ENCODE data around the gene RAPGEF4. TPM values are rescaled to one million over a fixed set of nuclear protein-coding genes. Genes with fewer than 3 reads are reported as not detected.
A peak's percentile ranks its signal among the peaks of the same experiment; 100 is the strongest.

RAPGEF4 gene
- total RNA-seq, 6 experiments from 2014 or later = 9.5 to 18.4 (median 14.7) TPM

GRCh38 chr2:172947461-172948153 is 212.0 kb downstream of the RAPGEF4 start:
- Histone ChIP-seq H3K36me3 (no peaks in the 10 kb centered on the region), H3K4me1 (peaks cover 0 to 33% (median 15%) of the 10 kb centered on the region in 4 donors), H3K27ac (no peak overlapping the region), H3K4me3 (no peak overlapping the region), H3K9me3 (no peaks in the 10 kb centered on the region), H3K27me3 (no peaks in the 10 kb centered on the region)
- TF ChIP-seq, protein P1, sequence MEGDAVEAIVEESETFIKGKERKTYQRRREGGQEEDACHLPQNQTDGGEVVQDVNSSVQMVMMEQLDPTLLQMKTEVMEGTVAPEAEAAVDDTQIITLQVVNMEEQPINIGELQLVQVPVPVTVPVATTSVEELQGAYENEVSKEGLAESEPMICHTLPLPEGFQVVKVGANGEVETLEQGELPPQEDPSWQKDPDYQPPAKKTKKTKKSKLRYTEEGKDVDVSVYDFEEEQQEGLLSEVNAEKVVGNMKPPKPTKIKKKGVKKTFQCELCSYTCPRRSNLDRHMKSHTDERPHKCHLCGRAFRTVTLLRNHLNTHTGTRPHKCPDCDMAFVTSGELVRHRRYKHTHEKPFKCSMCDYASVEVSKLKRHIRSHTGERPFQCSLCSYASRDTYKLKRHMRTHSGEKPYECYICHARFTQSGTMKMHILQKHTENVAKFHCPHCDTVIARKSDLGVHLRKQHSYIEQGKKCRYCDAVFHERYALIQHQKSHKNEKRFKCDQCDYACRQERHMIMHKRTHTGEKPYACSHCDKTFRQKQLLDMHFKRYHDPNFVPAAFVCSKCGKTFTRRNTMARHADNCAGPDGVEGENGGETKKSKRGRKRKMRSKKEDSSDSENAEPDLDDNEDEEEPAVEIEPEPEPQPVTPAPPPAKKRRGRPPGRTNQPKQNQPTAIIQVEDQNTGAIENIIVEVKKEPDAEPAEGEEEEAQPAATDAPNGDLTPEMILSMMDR (IDR thresholded peaks at IDR 0.05) = no peak
- no peak for TF ChIP-seq POLR2A (IDR thresholded peaks at IDR 0.05)
- ATAC-seq = no peak
- no peak for DNase-seq
- 82% methylated on average over 3 of the region's 3 CpGs for WGBS (ENCODE audit: insufficient coverage, low coverage, low lambda C conversion rate, missing lambda C conversion rate)
- intact Hi-C loops (cut with DNase I) = no loop called here

- DNase-seq (no peak), ATAC-seq (peak; percentile 83 to 88 (median 86))
- intact Hi-C loops (cut with DNase I) = no loop called here
- TF ChIP-seq, protein P1 (IDR thresholded peaks at IDR 0.05) = no peak
- peak; percentile 59 for TF ChIP-seq POLR2A (IDR thresholded peaks at IDR 0.05)
- Histone ChIP-seq H3K27me3 (no peaks in the 10 kb centered on the region), H3K27ac (peak overlapping the region; percentile 48 to 88 (median 62)), H3K36me3 (no peaks in the 10 kb centered on the region), H3K4me3 (no peak overlapping the region), H3K4me1 (peaks cover 0 to 33% (median 15%) of the 10 kb centered on the region in 4 donors), H3K9me3 (no peaks in the 10 kb centered on the region)
These were observed 213.9 kb downstream of the RAPGEF4 start for GRCh38 chr2:172949522-172949921.

DNA sequence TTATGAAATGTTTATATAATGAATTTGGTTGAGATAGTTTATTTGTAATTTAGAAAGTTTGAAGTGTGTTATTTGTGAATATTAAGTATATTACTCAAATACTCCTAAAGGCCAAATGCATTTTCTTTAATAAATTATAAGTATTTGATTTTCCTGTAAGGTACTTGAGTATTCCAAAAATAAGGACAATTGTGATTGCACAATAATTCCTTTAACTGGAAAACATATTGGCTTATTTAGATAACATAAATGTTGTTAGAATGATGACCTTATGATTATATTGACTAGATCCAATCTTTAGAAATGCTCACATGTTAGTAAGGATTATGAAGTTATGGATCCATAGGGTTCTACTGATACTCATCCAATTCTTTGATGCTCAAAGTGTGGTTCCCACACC is 214.9 kb downstream of the RAPGEF4 start:
- intact Hi-C loops (cut with DNase I) = no loop called here
- peaks cover 0 to 24% (median 11%) of the 10 kb centered on the region in 4 donors for H3K4me1 ChIP-seq
- H3K27me3 ChIP-seq = no peaks in the 10 kb centered on the region
- no peaks in the 10 kb centered on the region for H3K9me3 ChIP-seq
- H3K36me3 ChIP-seq = no peaks in the 10 kb centered on the region
- TF ChIP-seq, protein P1 (IDR thresholded peaks at IDR 0.05) = no peak
- no peak for TF ChIP-seq POLR2A (IDR thresholded peaks at IDR 0.05)
- DNase-seq (no peak), ATAC-seq (no peak)
- peak overlapping the region in 1 of 3 donors; percentile 88 for H3K27ac ChIP-seq
- no peak overlapping the region for H3K4me3 ChIP-seq

DNA sequence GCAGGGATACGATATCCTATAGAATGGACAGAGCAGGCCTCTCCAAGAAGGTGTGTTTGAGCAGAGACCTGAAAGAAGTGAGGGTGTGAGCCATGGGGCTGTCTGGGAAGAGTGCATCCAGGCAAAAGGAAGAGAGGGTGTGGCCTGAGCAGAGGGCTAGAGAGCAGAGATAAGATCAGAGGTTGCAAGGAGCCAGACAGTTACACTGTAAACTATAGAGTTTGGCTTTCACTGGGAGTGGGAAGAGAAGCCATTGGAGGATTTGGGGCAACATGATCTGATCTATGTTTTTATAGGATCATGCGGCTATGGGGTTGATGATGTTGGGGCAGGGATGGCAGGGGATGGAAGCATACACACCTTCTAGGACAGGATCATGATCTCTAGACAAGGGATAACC is 215.9 kb downstream of the RAPGEF4 start:
- intact Hi-C loops (cut with DNase I) = no loop called here
- Histone ChIP-seq H3K36me3 (no peaks in the 10 kb centered on the region), H3K9me3 (no peaks in the 10 kb centered on the region), H3K4me3 (no peak overlapping the region), H3K4me1 (peaks cover 0 to 20% (median 10%) of the 10 kb centered on the region in 4 donors), H3K27me3 (no peaks in the 10 kb centered on the region), H3K27ac (no peak overlapping the region)
- WGBS (ENCODE audit: insufficient coverage, low coverage, low lambda C conversion rate, missing lambda C conversion rate) = 100% methylated on average over 2 of the region's 2 CpGs
- DNase-seq (no peak), ATAC-seq (peak; percentile 42 to 73 (median 59))
- TF ChIP-seq POLR2A (IDR thresholded peaks at IDR 0.05) = no peak
- TF ChIP-seq, protein P1 (IDR thresholded peaks at IDR 0.05) = no peak
